Central memory CD8-positive, alpha-beta T cell (primary cell): Measurements from ENCODE around the gene LILRB5.
"Not testable (repeated sequence)": the region's sequence is repeated elsewhere in the genome, so short reads cannot be mapped to it uniquely, and the experiment has no call there.

Experiments used
- ATAC-seq: fragments of 150-1000 bp; cut with Tn5 transposase; replicated peaks from 2 replicates; pipeline ENCODE4 v1.10.0; 2022; ENCODE audit warnings: mild to moderate bottlenecking, moderate FRiP score, moderate number of reproducible peaks; ENCODE audit not compliant: poor library complexity, severe bottlenecking; ENCODE audit errors: extremely low read depth
- DNase-seq, 2 donors: peaks; one replicate each; pipeline ENCODE4 v3.0.0; 2021; ENCODE audit warnings: low spot score in 2 of 2
- H3K27ac Mint-ChIP-seq: one replicate; pipeline ENCODE4 v1.8.0; 2022; ENCODE audit warnings: low read depth, mild to moderate bottlenecking, moderate library complexity, mixed read lengths
- H3K27me3 Mint-ChIP-seq: one replicate; pipeline ENCODE4 v1.8.0; 2022; ENCODE audit warnings: mixed read lengths
- H3K36me3 Mint-ChIP-seq: one replicate; pipeline ENCODE4 v1.8.0; 2022; ENCODE audit warnings: mild to moderate bottlenecking, moderate library complexity, mixed read lengths; ENCODE audit not compliant: insufficient read depth
- H3K4me1 Mint-ChIP-seq: one replicate; pipeline ENCODE4 v1.8.0; 2022; ENCODE audit warnings: mixed read lengths
- H3K4me3 Mint-ChIP-seq: one replicate; pipeline ENCODE4 v1.8.0; 2022; ENCODE audit warnings: mild to moderate bottlenecking, moderate library complexity, mixed read lengths
- H3K9me3 Mint-ChIP-seq: one replicate; pipeline ENCODE4 v1.8.0; 2022; ENCODE audit warnings: mixed read lengths

Gene LILRB5

GRCh38 chr19:54214734-54215133, 42.3 kb downstream of the LILRB5 start:
- H3K36me3 Mint-ChIP-seq, DNase-seq, H3K27ac Mint-ChIP-seq, H3K9me3 Mint-ChIP-seq, H3K27me3 Mint-ChIP-seq, ATAC-seq, H3K4me3 Mint-ChIP-seq: not testable (repeated sequence)
- H3K4me1 Mint-ChIP-seq, result peaks cover 15% of the 10 kb centered on the region

GRCh38 chr19:54214217-54214616, 42.9 kb downstream of the LILRB5 start:
- H3K27ac Mint-ChIP-seq, result not testable (repeated sequence)

GRCh38 chr19:54211235-54211634, 45.8 kb downstream of the LILRB5 start:
- Mint-ChIP-seq H3K9me3 (no peaks in the 10 kb centered on the region), H3K4me3 (peak overlapping the region; percentile 69), H3K4me1 (peaks cover 39% of the 10 kb centered on the region), H3K27me3 (no peaks in the 10 kb centered on the region), H3K27ac (peak overlapping the region; percentile 93), H3K36me3 (peaks cover 33% of the 10 kb centered on the region)
- DNase-seq, result no peak
- no peak for ATAC-seq

More at GRCh38 chr19:54214217-54214616, 42.9 kb downstream of the LILRB5 start:
- not testable (repeated sequence) for DNase-seq, H3K27me3 Mint-ChIP-seq, H3K4me3 Mint-ChIP-seq, ATAC-seq, H3K36me3 Mint-ChIP-seq, H3K9me3 Mint-ChIP-seq
- peaks cover 20% of the 10 kb centered on the region for H3K4me1 Mint-ChIP-seq

- peaks cover 39% of the 10 kb centered on the region for H3K36me3 Mint-ChIP-seq
- ATAC-seq, result no peak
- peak overlapping the region; percentile 93 for H3K27ac Mint-ChIP-seq
- peaks cover 46% of the 10 kb centered on the region for H3K4me1 Mint-ChIP-seq
- H3K9me3 Mint-ChIP-seq, result no peaks in the 10 kb centered on the region
- no peak for DNase-seq
- peak overlapping the region; percentile 69 for H3K4me3 Mint-ChIP-seq
- H3K27me3 Mint-ChIP-seq, result no peaks in the 10 kb centered on the region
These were observed 47.1 kb downstream of the LILRB5 start for GRCh38 chr19:54209811-54210494.

- DNase-seq (no peak), ATAC-seq (no peak)
- Mint-ChIP-seq H3K36me3 (peaks cover 46% of the 10 kb centered on the region), H3K4me1 (peaks cover 53% of the 10 kb centered on the region), H3K9me3 (no peaks in the 10 kb centered on the region), H3K4me3 (peak overlapping the region; percentile 69), H3K27me3 (no peaks in the 10 kb centered on the region), H3K27ac (peak overlapping the region; percentile 93)
These were observed 47.8 kb downstream of the LILRB5 start for GRCh38 chr19:54209058-54209810.

GRCh38 chr19:54208784-54209057, 48.4 kb downstream of the LILRB5 start:
- no peak for DNase-seq
- Mint-ChIP-seq H3K27me3 (no peaks in the 10 kb centered on the region), H3K9me3 (no peaks in the 10 kb centered on the region), H3K4me1 (peaks cover 58% of the 10 kb centered on the region), H3K36me3 (peaks cover 51% of the 10 kb centered on the region), H3K27ac (peak overlapping the region; percentile 71), H3K4me3 (peak overlapping the region; percentile 50)
- no peak for ATAC-seq

- Mint-ChIP-seq H3K36me3 (peaks cover 55% of the 10 kb centered on the region), H3K27ac (peak overlapping the region; percentile 79), H3K4me3 (peak overlapping the region; percentile 50)
These were observed 48.9 kb downstream of the LILRB5 start for GRCh38 chr19:54207983-54208783.

GRCh38 chr19:54207676-54207982, 49.4 kb downstream of the LILRB5 start:
- H3K9me3 Mint-ChIP-seq, result no peaks in the 10 kb centered on the region
- H3K36me3 Mint-ChIP-seq, result peaks cover 61% of the 10 kb centered on the region
- H3K27ac Mint-ChIP-seq, result peak overlapping the region; percentile 79
- H3K4me3 Mint-ChIP-seq, result peak overlapping the region; percentile 50
- DNase-seq, result no peak
- no peak for ATAC-seq
- H3K27me3 Mint-ChIP-seq, result no peaks in the 10 kb centered on the region
- peaks cover 69% of the 10 kb centered on the region for H3K4me1 Mint-ChIP-seq

More at GRCh38 chr19:54207983-54208783, 48.9 kb downstream of the LILRB5 start:
- no peak for DNase-seq
- Mint-ChIP-seq H3K27me3 (no peaks in the 10 kb centered on the region), H3K9me3 (no peaks in the 10 kb centered on the region), H3K4me1 (peaks cover 63% of the 10 kb centered on the region)
- ATAC-seq, result no peak

GRCh38 chr19:54207193-54207592, 49.9 kb downstream of the LILRB5 start:
- Mint-ChIP-seq H3K36me3 (peaks cover 65% of the 10 kb centered on the region), H3K4me1 (peaks cover 69% of the 10 kb centered on the region), H3K27ac (peak overlapping the region; percentile 79), H3K4me3 (peak overlapping the region; percentile 50)
- H3K9me3 Mint-ChIP-seq, DNase-seq, ATAC-seq, H3K27me3 Mint-ChIP-seq: not testable (repeated sequence)

- DNase-seq (no peak), ATAC-seq (no peak)
- peaks cover 69% of the 10 kb centered on the region for H3K36me3 Mint-ChIP-seq
- no peak overlapping the region for H3K4me3 Mint-ChIP-seq
- peaks cover 72% of the 10 kb centered on the region for H3K4me1 Mint-ChIP-seq
- no peak overlapping the region for H3K27ac Mint-ChIP-seq
- H3K9me3 Mint-ChIP-seq, result no peaks in the 10 kb centered on the region
- H3K27me3 Mint-ChIP-seq, result no peaks in the 10 kb centered on the region
These were observed 50.3 kb downstream of the LILRB5 start for GRCh38 chr19:54206831-54207177.

GRCh38 chr19:54206030-54206830, 50.8 kb downstream of the LILRB5 start:
- DNase-seq, result no peak
- Mint-ChIP-seq H3K4me3 (no peak overlapping the region), H3K27ac (no peak overlapping the region)

GRCh38 chr19:54204767-54205468, 52.2 kb downstream of the LILRB5 start:
- H3K4me3 Mint-ChIP-seq, result peak overlapping the region; percentile 99
- H3K36me3 Mint-ChIP-seq, result peaks cover 78% of the 10 kb centered on the region
- H3K27ac Mint-ChIP-seq, result no peak overlapping the region

More at GRCh38 chr19:54206030-54206830, 50.8 kb downstream of the LILRB5 start:
- H3K36me3 Mint-ChIP-seq, result peaks cover 75% of the 10 kb centered on the region
- H3K9me3 Mint-ChIP-seq, result no peaks in the 10 kb centered on the region
- no peaks in the 10 kb centered on the region for H3K27me3 Mint-ChIP-seq
- ATAC-seq, result no peak
- H3K4me1 Mint-ChIP-seq, result peaks cover 76% of the 10 kb centered on the region

More at GRCh38 chr19:54204767-54205468, 52.2 kb downstream of the LILRB5 start:
- DNase-seq, result no peak
- H3K27me3 Mint-ChIP-seq, result no peaks in the 10 kb centered on the region
- ATAC-seq, result no peak
- no peaks in the 10 kb centered on the region for H3K9me3 Mint-ChIP-seq
- H3K4me1 Mint-ChIP-seq, result peaks cover 73% of the 10 kb centered on the region
